SK-N-SH (cell line): ENCODE measurements around the gene PFKP.

ENCODE experiments used
- EP300 ChIP-seq, 2 experiments: IDR thresholded peaks; 2 replicates each; pipeline versions ENCODE4 v1.4.0 to v1.6.1; 2012; ENCODE audit warnings: borderline replicate concordance in 1 of 2, low read depth in 1 of 2, low read length in 1 of 2
- FOSL2 ChIP-seq: IDR thresholded peaks from 2 replicates; pipeline ENCODE4 v1.4.0; 2012; ENCODE audit warnings: low read depth, mild to moderate bottlenecking, moderate library complexity, borderline replicate concordance
- FOXJ3 ChIP-seq: sonication (generic); formaldehyde crosslinking; IDR thresholded peaks from 2 replicates; pipeline ENCODE4 v1.5.1; 2020; ENCODE audit warnings: mild to moderate bottlenecking, missing genetic modification reagents
- FOXM1 ChIP-seq: IDR thresholded peaks from 2 replicates; pipeline ENCODE4 v1.4.0; 2012; ENCODE audit warnings: low read depth, mild to moderate bottlenecking
- GABPA ChIP-seq: IDR thresholded peaks from 2 replicates; pipeline ENCODE4 v1.4.0; 2012; ENCODE audit warnings: low read depth, mild to moderate bottlenecking
- GATA2 ChIP-seq: sonication (generic); formaldehyde crosslinking; IDR thresholded peaks from 2 replicates; pipeline ENCODE4 v1.5.0; 2020; ENCODE audit warnings: mild to moderate bottlenecking, missing genetic modification reagents
- NFIC ChIP-seq: IDR thresholded peaks from 2 replicates; pipeline ENCODE4 v1.4.0; 2012; ENCODE audit warnings: borderline replicate concordance
- POLR2AphosphoS5 ChIP-seq: IDR thresholded peaks from 2 replicates; pipeline ENCODE4 v1.6.1; 2012; ENCODE audit warnings: low read depth, low read length
- TAF1 ChIP-seq: IDR thresholded peaks from 2 replicates; pipeline ENCODE4 v1.6.1; 2012; ENCODE audit warnings: low read depth, mild to moderate bottlenecking, low read length, moderate library complexity, borderline replicate concordance
- TF ChIP-seq, protein P1 (sequence below): fragments of 200-600 bp; sonication (generic); IDR thresholded peaks from 2 replicates; pipeline ENCODE4 v1.6.1; 2017; ENCODE audit warnings: antibody characterized with exemption, mild to moderate bottlenecking, moderate library complexity
- TF ChIP-seq, protein P2 (sequence below): IDR thresholded peaks from 2 replicates; pipeline ENCODE4 v1.4.0; 2012; ENCODE audit warnings: low read depth, borderline replicate concordance
- TF ChIP-seq, protein P3 (sequence below): IDR thresholded peaks from 2 replicates; pipeline ENCODE4 v1.4.0; 2012; ENCODE audit warnings: low read depth, borderline replicate concordance
- TF ChIP-seq, protein P4 (sequence below): IDR thresholded peaks from 2 replicates; pipeline ENCODE4; 2012
- TF ChIP-seq, protein P5 (sequence below): fragments of 150-350 bp; IDR thresholded peaks from 2 replicates; pipeline ENCODE4 v1.6.1; 2016; ENCODE audit warnings: mild to moderate bottlenecking, low read depth, low read length

DNA sequence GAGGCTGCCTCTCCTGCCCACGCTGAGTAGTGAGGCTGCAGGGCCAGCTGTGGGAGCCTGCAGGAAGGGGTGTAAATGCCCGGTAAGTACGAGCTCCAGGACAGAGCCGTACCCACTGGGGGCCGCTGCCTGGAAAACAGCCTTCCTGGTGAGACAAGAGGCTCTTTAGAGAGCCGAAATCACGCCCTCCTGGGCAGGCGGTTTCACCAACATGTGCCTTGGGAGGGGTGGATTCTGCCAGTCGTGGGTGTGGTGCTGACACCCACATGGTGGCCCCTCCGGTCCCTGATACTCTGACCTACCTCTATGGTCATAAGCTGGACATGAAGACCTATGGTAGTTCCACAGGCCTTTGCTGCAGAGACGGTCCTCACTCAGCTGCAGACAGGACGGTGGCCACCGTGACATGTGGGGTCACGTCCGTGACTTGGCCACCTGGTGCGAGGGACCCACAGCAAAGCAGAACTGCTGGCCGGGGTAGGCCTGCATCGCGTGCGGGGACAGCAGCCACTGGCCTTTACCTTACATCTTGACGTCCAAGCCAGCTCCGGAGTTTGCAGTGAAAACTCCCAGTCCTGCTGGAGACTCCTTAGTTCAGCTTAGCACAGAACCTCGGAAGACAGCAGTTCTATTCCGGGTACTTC, 58.3 kb downstream of the PFKP start:
- TF ChIP-seq, protein P1, sequence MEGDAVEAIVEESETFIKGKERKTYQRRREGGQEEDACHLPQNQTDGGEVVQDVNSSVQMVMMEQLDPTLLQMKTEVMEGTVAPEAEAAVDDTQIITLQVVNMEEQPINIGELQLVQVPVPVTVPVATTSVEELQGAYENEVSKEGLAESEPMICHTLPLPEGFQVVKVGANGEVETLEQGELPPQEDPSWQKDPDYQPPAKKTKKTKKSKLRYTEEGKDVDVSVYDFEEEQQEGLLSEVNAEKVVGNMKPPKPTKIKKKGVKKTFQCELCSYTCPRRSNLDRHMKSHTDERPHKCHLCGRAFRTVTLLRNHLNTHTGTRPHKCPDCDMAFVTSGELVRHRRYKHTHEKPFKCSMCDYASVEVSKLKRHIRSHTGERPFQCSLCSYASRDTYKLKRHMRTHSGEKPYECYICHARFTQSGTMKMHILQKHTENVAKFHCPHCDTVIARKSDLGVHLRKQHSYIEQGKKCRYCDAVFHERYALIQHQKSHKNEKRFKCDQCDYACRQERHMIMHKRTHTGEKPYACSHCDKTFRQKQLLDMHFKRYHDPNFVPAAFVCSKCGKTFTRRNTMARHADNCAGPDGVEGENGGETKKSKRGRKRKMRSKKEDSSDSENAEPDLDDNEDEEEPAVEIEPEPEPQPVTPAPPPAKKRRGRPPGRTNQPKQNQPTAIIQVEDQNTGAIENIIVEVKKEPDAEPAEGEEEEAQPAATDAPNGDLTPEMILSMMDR: no peak
- TF ChIP-seq, protein P2, sequence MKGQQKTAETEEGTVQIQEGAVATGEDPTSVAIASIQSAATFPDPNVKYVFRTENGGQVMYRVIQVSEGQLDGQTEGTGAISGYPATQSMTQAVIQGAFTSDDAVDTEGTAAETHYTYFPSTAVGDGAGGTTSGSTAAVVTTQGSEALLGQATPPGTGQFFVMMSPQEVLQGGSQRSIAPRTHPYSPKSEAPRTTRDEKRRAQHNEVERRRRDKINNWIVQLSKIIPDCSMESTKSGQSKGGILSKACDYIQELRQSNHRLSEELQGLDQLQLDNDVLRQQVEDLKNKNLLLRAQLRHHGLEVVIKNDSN: no peak
- TF ChIP-seq, protein P3, sequence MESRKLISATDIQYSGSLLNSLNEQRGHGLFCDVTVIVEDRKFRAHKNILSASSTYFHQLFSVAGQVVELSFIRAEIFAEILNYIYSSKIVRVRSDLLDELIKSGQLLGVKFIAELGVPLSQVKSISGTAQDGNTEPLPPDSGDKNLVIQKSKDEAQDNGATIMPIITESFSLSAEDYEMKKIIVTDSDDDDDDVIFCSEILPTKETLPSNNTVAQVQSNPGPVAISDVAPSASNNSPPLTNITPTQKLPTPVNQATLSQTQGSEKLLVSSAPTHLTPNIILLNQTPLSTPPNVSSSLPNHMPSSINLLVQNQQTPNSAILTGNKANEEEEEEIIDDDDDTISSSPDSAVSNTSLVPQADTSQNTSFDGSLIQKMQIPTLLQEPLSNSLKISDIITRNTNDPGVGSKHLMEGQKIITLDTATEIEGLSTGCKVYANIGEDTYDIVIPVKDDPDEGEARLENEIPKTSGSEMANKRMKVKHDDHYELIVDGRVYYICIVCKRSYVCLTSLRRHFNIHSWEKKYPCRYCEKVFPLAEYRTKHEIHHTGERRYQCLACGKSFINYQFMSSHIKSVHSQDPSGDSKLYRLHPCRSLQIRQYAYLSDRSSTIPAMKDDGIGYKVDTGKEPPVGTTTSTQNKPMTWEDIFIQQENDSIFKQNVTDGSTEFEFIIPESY: no peak
- TF ChIP-seq GABPA (no peak), EP300 (IDR thresholded peaks at IDR 0.05; ENCODE audit: borderline replicate concordance in 1 of 2, low read depth in 1 of 2, low read length in 1 of 2) (no peak), NFIC (no peak), POLR2AphosphoS5 (no peak), FOXM1 (no peak), GATA2 (CRISPR knock-in tag) (no peak), FOXJ3 (CRISPR knock-in tag) (no peak), TAF1 (no peak), FOSL2 (no peak)
- TF ChIP-seq, protein P4, sequence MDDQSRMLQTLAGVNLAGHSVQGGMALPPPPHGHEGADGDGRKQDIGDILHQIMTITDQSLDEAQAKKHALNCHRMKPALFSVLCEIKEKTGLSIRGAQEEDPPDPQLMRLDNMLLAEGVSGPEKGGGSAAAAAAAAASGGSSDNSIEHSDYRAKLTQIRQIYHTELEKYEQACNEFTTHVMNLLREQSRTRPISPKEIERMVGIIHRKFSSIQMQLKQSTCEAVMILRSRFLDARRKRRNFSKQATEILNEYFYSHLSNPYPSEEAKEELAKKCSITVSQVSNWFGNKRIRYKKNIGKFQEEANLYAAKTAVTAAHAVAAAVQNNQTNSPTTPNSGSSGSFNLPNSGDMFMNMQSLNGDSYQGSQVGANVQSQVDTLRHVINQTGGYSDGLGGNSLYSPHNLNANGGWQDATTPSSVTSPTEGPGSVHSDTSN: no peak
- TF ChIP-seq, protein P5, sequence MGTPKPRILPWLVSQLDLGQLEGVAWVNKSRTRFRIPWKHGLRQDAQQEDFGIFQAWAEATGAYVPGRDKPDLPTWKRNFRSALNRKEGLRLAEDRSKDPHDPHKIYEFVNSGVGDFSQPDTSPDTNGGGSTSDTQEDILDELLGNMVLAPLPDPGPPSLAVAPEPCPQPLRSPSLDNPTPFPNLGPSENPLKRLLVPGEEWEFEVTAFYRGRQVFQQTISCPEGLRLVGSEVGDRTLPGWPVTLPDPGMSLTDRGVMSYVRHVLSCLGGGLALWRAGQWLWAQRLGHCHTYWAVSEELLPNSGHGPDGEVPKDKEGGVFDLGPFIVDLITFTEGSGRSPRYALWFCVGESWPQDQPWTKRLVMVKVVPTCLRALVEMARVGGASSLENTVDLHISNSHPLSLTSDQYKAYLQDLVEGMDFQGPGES: no peak
